Gastrocnemius medialis (tissue), 4 donors: ENCODE results near the gene EFHD2.

ENCODE experiments used
- CTCF ChIP-seq, 5 experiments: fragments of 450-650 bp in 3 of 5; fragments of 200-600 bp in 2 of 5; sonication (generic) in 2 of 5; IDR thresholded peaks in 4 of 5; conservative IDR thresholded peaks in 1 of 5; 1 replicate in 4 of 5; 2 replicates in 1 of 5; pipeline ENCODE4 v1.5.1; 2016 to 2019; ENCODE audit warnings: antibody characterized with exemption in 5 of 5, mild to moderate bottlenecking in 3 of 5, moderate library complexity in 3 of 5
- POLR2A ChIP-seq, 2 donors: fragments of 450-650 bp; IDR thresholded peaks; one replicate each; pipeline ENCODE4 v1.6.1; 2017; ENCODE audit warnings: antibody characterized with exemption in 2 of 2, mild to moderate bottlenecking in 2 of 2, moderate library complexity in 2 of 2

- TF ChIP-seq CTCF (IDR thresholded peaks at IDR 0.05 in 4 of 5, conservative IDR thresholded peaks at IDR 0.05 in 1 of 5) (no peak), POLR2A (IDR thresholded peaks at IDR 0.05) (no peak)
These were observed 51.0 kb downstream of the EFHD2 start for GRCh38 chr1:15460708-15461095.
